Parathyroid adenoma (tissue), 2 donors: Measurements from ENCODE around the gene SCN4B.
A peak's percentile ranks its signal among the peaks of the same experiment; 100 is the strongest.

Experiments
- H2AFZ ChIP-seq: fragments of 300-600 bp; sonication (generic); one replicate; pipeline ENCODE4 v1.7.0; 2017; ENCODE audit warnings: antibody characterized with exemption, mild to moderate bottlenecking
- H3K27ac ChIP-seq: fragments of 300-600 bp; sonication (generic); one replicate; pipeline ENCODE4 v1.7.0; 2017
- H3K27me3 ChIP-seq: fragments of 300-600 bp; sonication (generic); one replicate; pipeline ENCODE4 v1.7.0; 2017; ENCODE audit warnings: low read length; ENCODE audit not compliant: control insufficient read depth, insufficient read depth
- H3K36me3 ChIP-seq: fragments of 300-600 bp; sonication (generic); one replicate; pipeline ENCODE4 v1.7.0; 2017; ENCODE audit warnings: low read length; ENCODE audit not compliant: control insufficient read depth, insufficient read depth
- H3K4me1 ChIP-seq: fragments of 300-600 bp; sonication (generic); one replicate; pipeline ENCODE4 v1.7.0; 2017; ENCODE audit warnings: control low read depth
- H3K4me2 ChIP-seq: fragments of 300-600 bp; sonication (generic); one replicate; pipeline ENCODE4 v1.7.0; 2017; ENCODE audit warnings: low read length
- H3K4me3 ChIP-seq: fragments of 300-600 bp; sonication (generic); one replicate; pipeline ENCODE4 v1.7.0; 2017; ENCODE audit warnings: low read depth, low read length
- H3K79me2 ChIP-seq: fragments of 300-600 bp; sonication (generic); one replicate; pipeline ENCODE4 v1.7.0; 2017; ENCODE audit warnings: control low read depth
- H3K9ac ChIP-seq: fragments of 300-600 bp; sonication (generic); one replicate; pipeline ENCODE4 v1.7.0; 2017; ENCODE audit warnings: mild to moderate bottlenecking
- H3K9me3 ChIP-seq: fragments of 300-600 bp; sonication (generic); one replicate; pipeline ENCODE4 v1.7.0; 2017; ENCODE audit warnings: low read length; ENCODE audit not compliant: control insufficient read depth
- CTCF ChIP-seq: fragments of 300-600 bp; sonication (generic); IDR thresholded peaks from one replicate; pipeline ENCODE4 v1.7.0; 2017; ENCODE audit warnings: antibody characterized with exemption, mild to moderate bottlenecking
- donor health status: primary hyperparathyroidism.

The SCN4B gene

GRCh38 chr11:118175993-118176777 lies 23.6 kb upstream of the SCN4B start, which contains the start of gene SCN2B:
SCN2B (minus strand) TSS chr11:118176639; CDS start chr11:118176431, 208 bp downstream.
- Histone ChIP-seq H3K9me3 (no peaks in the 10 kb centered on the region), H3K36me3 (no peaks in the 10 kb centered on the region), H3K79me2 (no peaks in the 10 kb centered on the region), H3K27me3 (no peaks in the 10 kb centered on the region), H3K4me3 (no peak within 1 kb of the TSS), H2AFZ (no peak within 1 kb of the TSS), H3K9ac (no peak within 1 kb of the TSS), H3K4me2 (no peak within 1 kb of the TSS), H3K4me1 (peaks cover 3% of the 10 kb centered on the region), H3K27ac (no peak within 1 kb of the TSS)
- no peak for TF ChIP-seq CTCF

- H3K36me3 ChIP-seq: no peaks in the 10 kb centered on the region
- H3K4me2 ChIP-seq: peak overlapping the region; percentile 22
- no peaks in the 10 kb centered on the region for H3K27me3 ChIP-seq
- no peak overlapping the region for H3K4me3 ChIP-seq
- H3K4me1 ChIP-seq: peaks cover 3% of the 10 kb centered on the region
- no peak for TF ChIP-seq CTCF
- no peak overlapping the region for H3K9ac ChIP-seq
- no peaks in the 10 kb centered on the region for H3K9me3 ChIP-seq
- no peak overlapping the region for H3K27ac ChIP-seq
- peak overlapping the region; percentile 50 for H2AFZ ChIP-seq
- no peaks in the 10 kb centered on the region for H3K79me2 ChIP-seq
Observed at GRCh38 chr11:118175031-118175992, 22.7 kb upstream of the SCN4B start.

GRCh38 chr11:118174006-118174567 lies 21.5 kb upstream of the SCN4B start:
- Histone ChIP-seq H3K79me2 (no peaks in the 10 kb centered on the region), H3K9ac (no peak overlapping the region), H3K9me3 (no peaks in the 10 kb centered on the region), H3K27ac (no peak overlapping the region), H2AFZ (no peak overlapping the region), H3K27me3 (no peaks in the 10 kb centered on the region), H3K4me2 (no peak overlapping the region), H3K36me3 (no peaks in the 10 kb centered on the region), H3K4me3 (no peak overlapping the region), H3K4me1 (peaks cover 3% of the 10 kb centered on the region)
- TF ChIP-seq CTCF: no peak

GRCh38 chr11:118172356-118172755 lies 19.7 kb upstream of the SCN4B start:
- Histone ChIP-seq H3K36me3 (no peaks in the 10 kb centered on the region), H2AFZ (no peak overlapping the region), H3K4me3 (no peak overlapping the region), H3K27me3 (no peaks in the 10 kb centered on the region), H3K4me2 (no peak overlapping the region), H3K9me3 (no peaks in the 10 kb centered on the region), H3K4me1 (peaks cover 3% of the 10 kb centered on the region), H3K9ac (no peak overlapping the region), H3K79me2 (no peaks in the 10 kb centered on the region), H3K27ac (no peak overlapping the region)
- no peak for TF ChIP-seq CTCF
